Caco-2 (cell line): ENCODE data around the gene SERPINB5. TPM values are rescaled to one million over a fixed set of nuclear protein-coding genes. Genes with fewer than 3 reads are reported as not detected.

Experiments
- BruUV-seq: library from RNA; stranded (reverse); fragments of 400-500 nt; replicated peaks from 2 replicates; lab custom pipeline; 2021; lab: Mats Ljungman, UMichigan
- CTCF ChIA-PET: fragments of 300-600 bp; sonication (Branson Sonifier 250); formaldehyde crosslinking; loops from one replicate; lab custom pipeline; 2022; ENCODE audit warnings: antibody characterized with exemption; lab: Charles Lee
- POLR2A ChIA-PET: fragments of 300-600 bp; sonication (Branson Sonifier 250); formaldehyde crosslinking; loops from one replicate; lab custom pipeline; 2022; ENCODE audit warnings: antibody characterized with exemption; lab: Charles Lee
- DNase-seq, 2 experiments: peaks; one replicate each; pipeline versions ENCODE4 v3.0.0 to v3.0.0-alpha.2; 2020 to 2022
- H3K27me3 ChIP-seq: replicated peaks from 2 replicates; pipeline ENCODE4 v1.6.0; 2011; ENCODE audit warnings: low read length; ENCODE audit not compliant: control insufficient read depth, insufficient read depth
- H3K36me3 ChIP-seq: 2 replicates; pipeline ENCODE4 v1.5.1; 2011; ENCODE audit warnings: low read length; ENCODE audit not compliant: control insufficient read depth, insufficient read depth
- H3K4me1 ChIP-seq: fragments of 250-450 bp; sonication (Bioruptor Pico); 2 replicates; pipeline ENCODE4 v1.5.1; 2020; ENCODE audit warnings: mild to moderate bottlenecking
- H3K4me3 ChIP-seq: 2 replicates; pipeline ENCODE4 v1.5.1; 2011; ENCODE audit warnings: low read depth, mild to moderate bottlenecking, control low read depth, low read length
- H3K9me3 ChIP-seq: fragments of 250-450 bp; sonication (Bioruptor Pico); 2 replicates; pipeline ENCODE4 v1.5.1; 2020; ENCODE audit warnings: mild to moderate bottlenecking, moderate library complexity
- H3K27ac Mint-ChIP-seq: one replicate; pipeline ENCODE4 v1.8.0; 2022; ENCODE audit warnings: mixed read lengths; ENCODE audit not compliant: unreplicated experiment
- H3K27me3 Mint-ChIP-seq: one replicate; pipeline ENCODE4 v1.8.0; 2022; ENCODE audit warnings: mixed read lengths; ENCODE audit not compliant: insufficient read depth, unreplicated experiment
- H3K36me3 Mint-ChIP-seq: one replicate; pipeline ENCODE4 v1.8.0; 2022; ENCODE audit warnings: mild to moderate bottlenecking, mixed read lengths; ENCODE audit not compliant: insufficient read depth, unreplicated experiment
- H3K4me1 Mint-ChIP-seq: one replicate; pipeline ENCODE4 v1.8.0; 2022; ENCODE audit warnings: low read depth, mixed read lengths; ENCODE audit not compliant: unreplicated experiment
- H3K4me3 Mint-ChIP-seq: one replicate; pipeline ENCODE4 v1.8.0; 2022; ENCODE audit warnings: mild to moderate bottlenecking, moderate library complexity, mixed read lengths; ENCODE audit not compliant: unreplicated experiment
- H3K9me3 Mint-ChIP-seq: one replicate; pipeline ENCODE4 v1.8.0; 2022; ENCODE audit warnings: mixed read lengths; ENCODE audit not compliant: unreplicated experiment
- intact Hi-C: fragments of 100-400 bp; cut with micrococcal nuclease; formaldehyde crosslinking; loops from one replicate; pipeline ENCODE4 v1.10.0; 2022; ENCODE audit not compliant: unreplicated experiment
- total RNA-seq: library from RNA; stranded (reverse); gene quantifications from 2 replicates; pipeline ENCODE4 v1.2.3, GENCODE V29; 2022
- TF ChIP-seq, protein P1 (sequence below), 2 experiments: fragments of 200-600 bp in 1 of 2; IDR thresholded peaks; 1 replicate in 1 of 2; 2 replicates in 1 of 2; pipeline versions ENCODE4 v1.5.1 to v1.8.0; 2011 to 2022; ENCODE audit warnings: antibody characterized with exemption in 1 of 2, control low read depth in 1 of 2, inconsistent platforms in 1 of 2, low read depth in 1 of 2, low read length in 1 of 2, mild to moderate bottlenecking in 1 of 2, moderate library complexity in 1 of 2; ENCODE audit not compliant: insufficient read depth in 1 of 2, severe bottlenecking in 1 of 2, unreplicated experiment in 1 of 2

The SERPINB5 gene
- total RNA-seq, 1 experiment from 2014 or later, result not detected

DNA sequence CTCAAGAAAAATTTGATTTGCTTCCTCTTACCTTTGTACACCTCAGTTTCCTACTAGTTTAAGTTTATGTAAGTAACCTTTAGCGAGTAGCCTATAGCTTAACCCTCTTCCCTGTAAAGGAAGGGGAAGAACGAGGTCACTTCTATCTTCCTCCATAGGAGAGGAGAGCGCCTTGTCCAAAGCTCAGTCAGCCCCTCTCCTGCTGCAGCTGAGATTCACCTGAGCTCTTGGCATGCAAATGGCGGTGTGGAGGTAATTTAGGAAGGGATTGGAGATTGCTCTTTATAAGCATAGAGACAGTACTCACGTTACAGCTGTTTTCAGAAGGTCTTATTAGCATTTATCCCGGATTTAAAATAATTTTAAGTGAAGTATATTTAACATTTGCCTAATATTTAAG is 37.6 kb downstream of the SERPINB5 start:
- intact Hi-C loops, result no loop called here
- CTCF ChIA-PET, result no interaction called here
- H3K4me3 ChIP-seq, result no peak overlapping the region
- TF ChIP-seq, protein P1, sequence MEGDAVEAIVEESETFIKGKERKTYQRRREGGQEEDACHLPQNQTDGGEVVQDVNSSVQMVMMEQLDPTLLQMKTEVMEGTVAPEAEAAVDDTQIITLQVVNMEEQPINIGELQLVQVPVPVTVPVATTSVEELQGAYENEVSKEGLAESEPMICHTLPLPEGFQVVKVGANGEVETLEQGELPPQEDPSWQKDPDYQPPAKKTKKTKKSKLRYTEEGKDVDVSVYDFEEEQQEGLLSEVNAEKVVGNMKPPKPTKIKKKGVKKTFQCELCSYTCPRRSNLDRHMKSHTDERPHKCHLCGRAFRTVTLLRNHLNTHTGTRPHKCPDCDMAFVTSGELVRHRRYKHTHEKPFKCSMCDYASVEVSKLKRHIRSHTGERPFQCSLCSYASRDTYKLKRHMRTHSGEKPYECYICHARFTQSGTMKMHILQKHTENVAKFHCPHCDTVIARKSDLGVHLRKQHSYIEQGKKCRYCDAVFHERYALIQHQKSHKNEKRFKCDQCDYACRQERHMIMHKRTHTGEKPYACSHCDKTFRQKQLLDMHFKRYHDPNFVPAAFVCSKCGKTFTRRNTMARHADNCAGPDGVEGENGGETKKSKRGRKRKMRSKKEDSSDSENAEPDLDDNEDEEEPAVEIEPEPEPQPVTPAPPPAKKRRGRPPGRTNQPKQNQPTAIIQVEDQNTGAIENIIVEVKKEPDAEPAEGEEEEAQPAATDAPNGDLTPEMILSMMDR (IDR thresholded peaks at IDR 0.05; ENCODE audit: insufficient read depth in 1 of 2, low read depth in 1 of 2, low read length in 1 of 2, severe bottlenecking in 1 of 2, unreplicated experiment in 1 of 2), result no peak
- Mint-ChIP-seq H3K27ac (no peak overlapping the region), H3K27me3 (peaks cover 9% of the 10 kb centered on the region), H3K9me3 (no peaks in the 10 kb centered on the region), H3K4me3 (no peak overlapping the region), H3K36me3 (no peaks in the 10 kb centered on the region), H3K4me1 (no peaks in the 10 kb centered on the region)
- no peak for DNase-seq
- H3K36me3 ChIP-seq, result no peaks in the 10 kb centered on the region
- H3K9me3 ChIP-seq, result no peaks in the 10 kb centered on the region
- POLR2A ChIA-PET, result no interaction called here
- H3K4me1 ChIP-seq, result no peaks in the 10 kb centered on the region
- H3K27me3 ChIP-seq, result no peaks in the 10 kb centered on the region
- BruUV-seq, result no TSS peak

DNA sequence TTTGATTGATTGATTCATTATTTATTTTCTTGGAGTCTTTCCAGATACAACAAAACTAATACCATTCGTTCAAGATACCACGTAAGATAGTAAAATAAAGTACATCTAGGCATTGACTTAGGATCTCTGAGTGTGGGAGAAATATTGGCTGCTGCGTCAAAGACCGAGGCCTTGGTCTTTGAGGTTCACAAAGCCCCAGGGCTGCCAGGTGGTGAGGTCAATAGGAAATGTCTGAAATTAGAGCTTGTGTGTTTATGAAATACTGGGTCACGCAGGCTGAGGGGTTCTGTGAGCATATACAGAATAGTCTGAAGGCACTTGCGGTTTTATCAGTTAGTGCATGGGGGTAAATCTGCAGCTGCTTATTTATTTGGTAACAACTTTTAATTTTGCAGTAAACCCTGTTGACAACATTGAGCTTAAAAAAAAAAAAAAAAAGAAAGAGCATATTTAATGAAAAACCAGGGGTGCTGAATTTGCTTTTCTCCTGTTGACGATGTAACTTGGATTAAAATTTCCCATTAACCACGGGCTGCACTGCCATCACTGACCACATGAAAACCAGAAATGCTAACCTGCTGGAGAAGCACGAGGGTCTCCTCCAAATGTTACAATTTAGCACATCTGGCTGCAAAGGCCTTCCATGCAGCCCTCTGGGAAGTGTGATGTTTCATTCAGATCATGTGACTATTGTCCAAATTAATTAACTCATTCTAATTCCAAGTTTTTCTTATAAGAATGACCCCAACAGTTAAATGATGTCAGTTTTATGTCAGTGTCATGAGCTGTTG is 38.3 kb downstream of the SERPINB5 start:
- intact Hi-C loops, result no loop called here
- peaks cover 9% of the 10 kb centered on the region for H3K27me3 Mint-ChIP-seq
- H3K4me3 Mint-ChIP-seq, result no peak overlapping the region
- no peaks in the 10 kb centered on the region for H3K9me3 ChIP-seq
- POLR2A ChIA-PET, result no interaction called here
- TF ChIP-seq, protein P1 (IDR thresholded peaks at IDR 0.05; ENCODE audit: insufficient read depth in 1 of 2, low read depth in 1 of 2, low read length in 1 of 2, severe bottlenecking in 1 of 2, unreplicated experiment in 1 of 2), result no peak
- no peak overlapping the region for H3K27ac Mint-ChIP-seq
- H3K27me3 ChIP-seq, result no peaks in the 10 kb centered on the region
- H3K36me3 Mint-ChIP-seq, result no peaks in the 10 kb centered on the region
- no peaks in the 10 kb centered on the region for H3K36me3 ChIP-seq
- no peak for DNase-seq
- BruUV-seq, result no TSS peak
- H3K4me1 ChIP-seq, result no peaks in the 10 kb centered on the region
- H3K4me3 ChIP-seq, result no peak overlapping the region
- CTCF ChIA-PET, result no interaction called here
- no peaks in the 10 kb centered on the region for H3K4me1 Mint-ChIP-seq
- no peaks in the 10 kb centered on the region for H3K9me3 Mint-ChIP-seq

DNA sequence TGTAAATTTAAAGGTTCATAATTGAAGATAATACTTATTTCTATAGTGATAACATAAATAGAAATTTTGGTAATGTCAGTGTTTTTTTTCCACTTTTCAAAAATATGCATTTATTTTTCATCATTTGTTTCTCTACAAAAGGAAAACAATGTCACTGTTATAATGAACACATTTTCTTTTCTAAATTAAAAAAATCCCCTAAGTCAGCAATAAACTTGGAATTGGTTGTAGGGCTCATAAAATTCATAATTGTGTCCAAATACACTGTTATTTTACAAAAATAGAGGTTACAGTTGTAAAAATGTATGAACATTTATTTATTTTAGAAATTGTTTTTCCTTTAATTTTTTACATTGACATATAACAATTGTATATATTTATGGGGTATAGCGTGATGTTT is 39.0 kb downstream of the SERPINB5 start:
- CTCF ChIA-PET, result no interaction called here
- no peak for DNase-seq
- no peak overlapping the region for H3K4me3 Mint-ChIP-seq
- TF ChIP-seq, protein P1 (IDR thresholded peaks at IDR 0.05; ENCODE audit: insufficient read depth in 1 of 2, low read depth in 1 of 2, low read length in 1 of 2, severe bottlenecking in 1 of 2, unreplicated experiment in 1 of 2), result no peak
- POLR2A ChIA-PET, result no interaction called here
- no peaks in the 10 kb centered on the region for H3K9me3 Mint-ChIP-seq
- no peaks in the 10 kb centered on the region for H3K4me1 Mint-ChIP-seq
- Histone ChIP-seq H3K36me3 (no peaks in the 10 kb centered on the region), H3K4me3 (no peak overlapping the region), H3K27me3 (no peaks in the 10 kb centered on the region), H3K4me1 (no peaks in the 10 kb centered on the region), H3K9me3 (no peaks in the 10 kb centered on the region)
- no peak overlapping the region for H3K27ac Mint-ChIP-seq
- no peaks in the 10 kb centered on the region for H3K36me3 Mint-ChIP-seq
- peaks cover 12% of the 10 kb centered on the region for H3K27me3 Mint-ChIP-seq
- intact Hi-C loops, result no loop called here
- BruUV-seq, result no TSS peak
